OCI-LY1 (cell line): ENCODE measurements around the gene ARHGEF17.

Experiments used
- CTCF ChIP-seq: fragments of 200-600 bp; sonication (generic), shearing (Covaris generic); IDR thresholded peaks from 2 replicates; pipeline ENCODE4 v1.5.1; 2017; ENCODE audit warnings: mild to moderate bottlenecking, antibody characterized with exemption, low read length, moderate library complexity, mixed read lengths
- EZH2 ChIP-seq: fragments of 200-600 bp; sonication (generic), shearing (Covaris generic); IDR thresholded peaks from 2 replicates; pipeline ENCODE4 v1.8.0; 2017; ENCODE audit warnings: borderline replicate concordance, mixed run types, mild to moderate bottlenecking, antibody characterized with exemption, low read length, moderate library complexity, mixed read lengths

GRCh38 chr11:73380897-73381410 lies 72.9 kb downstream of the ARHGEF17 start:
- no peak for TF ChIP-seq CTCF
- no peak for TF ChIP-seq EZH2
